GM21390 (cell line): ENCODE measurements around the gene BCAR3.

Experiments used
- ATAC-seq: cut with Tn5 transposase; IDR thresholded peaks from one replicate; pipeline ENCODE4 v1.9.1; 2021; ENCODE audit not compliant: unreplicated experiment

The BCAR3 gene

DNA sequence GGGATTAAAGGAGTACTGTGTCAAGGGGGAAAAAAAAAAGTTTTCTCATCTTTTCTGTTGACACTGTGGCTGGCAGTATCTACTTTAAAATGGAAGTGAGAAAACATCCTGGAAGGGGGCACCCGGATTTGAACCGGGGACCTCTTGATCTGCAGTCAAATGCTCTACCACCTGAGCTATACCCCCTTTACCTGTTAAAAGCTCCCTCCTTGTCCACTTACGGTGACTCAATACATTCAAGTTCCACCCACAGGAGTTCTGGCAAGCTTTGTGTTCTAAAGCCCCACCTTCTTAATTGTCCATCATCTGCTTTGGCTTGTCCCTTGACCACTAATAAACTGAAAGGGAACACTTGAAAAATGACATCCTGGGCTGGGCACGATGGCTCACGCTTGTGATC is 165.5 kb downstream of the BCAR3 start:
- ATAC-seq: no peak
